Stimulated activated CD4-positive, alpha-beta T cell treated with anti-CD3 and anti-CD28 coated beads, TNF-alpha, amount 100 ng/mL, for 48 hours (primary cell): ENCODE results near the gene ATP8B1.

Experiments
- DNase-seq, 3 donors: peaks; one replicate each; pipeline ENCODE4 v3.0.0-alpha.2; 2020; ENCODE audit warnings: low read depth in 3 of 3

The ATP8B1 gene

DNA sequence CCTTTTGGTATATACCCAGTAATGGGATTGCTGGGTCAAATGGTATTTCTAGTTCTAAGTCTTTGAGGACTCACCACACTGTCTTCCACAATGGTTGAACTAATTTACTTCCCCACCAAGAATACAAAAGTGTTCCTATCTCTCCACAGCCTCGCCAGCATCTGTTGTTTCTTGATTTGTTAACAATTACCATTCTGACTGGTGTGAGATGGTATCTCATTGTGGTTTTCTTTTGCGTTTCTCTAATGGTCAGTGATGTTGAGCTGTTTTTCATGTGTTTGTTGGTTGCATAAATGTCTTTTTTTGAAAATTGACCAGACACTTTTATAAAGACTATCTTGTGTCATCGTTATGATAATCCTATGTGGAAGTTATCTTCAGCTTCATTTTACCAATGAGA lies 16.0 kb upstream of the ATP8B1 start:
- no peak for DNase-seq

DNA sequence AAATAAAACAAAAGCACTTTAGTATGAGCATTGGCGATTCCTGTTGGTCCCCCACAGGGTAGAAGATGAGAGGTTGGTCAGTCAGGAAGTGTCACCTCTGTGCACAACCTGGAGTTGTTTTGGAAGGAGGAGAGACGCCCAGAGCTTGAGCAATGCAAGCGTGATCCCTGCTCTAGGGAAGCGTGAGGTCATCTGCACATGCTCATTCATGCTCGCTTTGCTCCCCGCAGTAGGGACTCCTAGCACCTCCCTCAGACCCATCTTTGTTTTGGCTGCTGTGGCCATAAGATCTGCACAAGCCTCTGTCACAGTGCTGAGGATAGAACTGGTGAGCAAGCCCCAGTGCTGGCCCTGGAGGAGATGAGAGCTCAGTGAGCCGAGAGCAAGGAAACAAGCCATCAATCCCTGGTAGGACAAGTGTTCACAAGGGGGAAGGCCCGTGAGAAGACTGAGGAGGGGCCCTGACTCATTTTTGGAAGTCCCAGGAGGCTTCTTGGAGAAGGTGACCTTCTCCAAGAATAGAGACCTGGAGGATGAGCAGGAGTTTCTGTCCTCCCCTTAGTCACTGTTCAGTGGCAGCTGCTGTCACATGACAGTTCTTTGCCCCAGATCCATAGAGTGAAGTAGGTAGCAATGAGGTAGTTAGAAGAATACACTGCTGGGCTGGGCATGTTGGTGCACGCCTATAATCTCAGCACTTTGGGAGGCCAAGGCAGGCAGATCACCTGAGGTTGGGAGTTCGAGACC lies 13.3 kb upstream of the ATP8B1 start:
- no peak for DNase-seq

DNA sequence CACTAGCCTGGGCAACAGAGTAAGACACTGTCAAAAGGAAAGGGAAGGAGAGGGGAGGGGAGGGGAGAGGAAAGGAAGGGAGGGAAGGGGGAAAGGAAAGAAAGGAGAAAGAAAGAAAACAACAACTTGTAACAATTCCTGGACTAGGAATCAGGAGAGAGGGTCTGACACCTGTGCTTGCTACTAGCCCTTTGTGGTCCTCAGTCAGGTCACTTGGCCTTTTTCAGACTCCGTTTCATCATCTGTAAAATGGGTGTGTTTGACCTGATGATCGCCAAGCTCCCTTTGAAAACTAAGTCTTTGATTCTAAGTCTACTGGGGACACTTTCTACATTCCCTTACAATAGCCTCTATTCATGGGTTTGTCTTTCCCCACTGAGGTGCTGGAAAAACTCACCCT lies 11.4 kb upstream of the ATP8B1 start:
- no peak for DNase-seq

DNA sequence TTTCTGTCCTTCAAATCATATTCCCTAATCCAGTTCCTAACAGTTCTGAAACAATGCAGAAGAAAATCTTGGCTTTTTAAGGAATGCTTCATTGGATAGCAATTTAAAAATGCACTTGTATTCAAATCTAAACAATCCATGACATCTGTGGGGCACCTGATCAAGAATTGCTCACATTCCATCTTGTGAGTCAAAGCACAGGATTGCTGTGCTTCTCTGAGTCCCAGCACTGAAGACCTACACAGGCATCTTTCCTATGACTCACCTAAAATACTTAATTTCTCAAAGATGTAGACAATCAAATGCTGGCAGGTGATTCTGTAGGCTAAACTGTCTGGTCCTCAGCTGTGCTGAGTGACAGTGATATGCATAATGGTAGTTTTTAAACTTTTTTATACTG lies 10.1 kb upstream of the ATP8B1 start:
- DNase-seq = no peak

DNA sequence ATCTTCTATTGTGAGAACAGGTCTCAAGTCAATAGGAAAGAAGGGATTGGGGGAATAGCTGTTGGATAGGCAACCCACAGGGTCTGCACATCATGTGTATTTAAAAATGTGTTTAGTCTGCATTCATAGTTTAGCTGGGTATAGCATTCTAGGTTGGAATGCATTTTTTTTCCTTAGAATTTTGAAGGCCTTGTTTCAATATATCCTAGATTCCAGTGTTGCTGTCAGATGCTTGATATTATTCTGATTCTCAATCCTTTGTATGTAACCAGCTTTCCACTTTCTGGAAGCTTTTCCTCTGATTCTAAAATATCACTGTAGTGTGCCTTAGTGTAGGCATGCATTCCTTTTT lies 9.0 kb upstream of the ATP8B1 start:
- no peak for DNase-seq

DNA sequence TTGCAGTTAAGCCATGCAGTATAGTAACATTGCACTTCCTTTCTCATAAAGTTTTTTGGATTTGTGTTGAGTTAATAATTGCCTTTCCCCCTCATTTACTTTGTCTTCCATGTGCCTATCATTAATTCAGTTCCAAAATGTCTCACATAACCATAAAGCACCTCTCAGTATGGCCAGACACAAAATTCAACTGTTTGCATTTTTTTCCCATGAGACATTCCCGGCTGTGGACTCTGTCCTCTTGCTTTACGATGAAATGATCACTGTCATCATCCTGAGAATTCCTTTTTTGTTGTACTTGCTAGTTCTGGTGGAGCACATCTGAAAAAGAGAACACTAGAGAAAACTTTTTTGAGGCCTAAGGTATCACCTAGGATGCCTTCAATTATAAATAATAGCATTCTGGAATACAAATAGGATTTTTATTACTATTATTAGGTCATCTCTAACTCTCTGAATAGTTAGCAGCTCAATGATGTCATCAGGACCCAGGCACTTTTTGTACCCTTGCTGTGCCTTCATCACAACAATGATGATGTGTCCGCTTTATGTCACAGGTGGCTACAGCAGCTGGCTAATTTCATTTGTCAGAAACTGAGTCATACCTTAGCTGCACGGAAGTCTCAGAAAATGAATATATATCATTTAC lies 8.5 kb upstream of the ATP8B1 start:
- no peak for DNase-seq

DNA sequence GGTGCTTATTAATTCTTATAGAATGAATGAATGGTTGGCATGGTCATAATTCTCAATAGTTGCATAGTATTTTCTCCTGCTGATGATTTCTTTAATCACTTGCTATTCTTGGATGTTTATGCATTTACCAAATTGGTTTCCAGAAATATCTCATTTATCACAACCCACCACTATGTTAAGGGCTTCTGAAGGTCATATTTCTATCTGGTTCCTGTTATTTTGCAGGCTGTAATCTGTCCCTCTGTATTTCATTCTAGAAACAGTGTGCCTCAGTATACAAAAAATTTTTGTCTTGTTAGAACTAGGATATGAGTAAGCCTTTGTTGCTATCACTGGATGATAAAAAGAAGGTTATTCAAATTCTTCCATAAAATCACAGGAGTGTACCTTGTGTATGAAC lies 6.1 kb upstream of the ATP8B1 start:
- no peak for DNase-seq

DNA sequence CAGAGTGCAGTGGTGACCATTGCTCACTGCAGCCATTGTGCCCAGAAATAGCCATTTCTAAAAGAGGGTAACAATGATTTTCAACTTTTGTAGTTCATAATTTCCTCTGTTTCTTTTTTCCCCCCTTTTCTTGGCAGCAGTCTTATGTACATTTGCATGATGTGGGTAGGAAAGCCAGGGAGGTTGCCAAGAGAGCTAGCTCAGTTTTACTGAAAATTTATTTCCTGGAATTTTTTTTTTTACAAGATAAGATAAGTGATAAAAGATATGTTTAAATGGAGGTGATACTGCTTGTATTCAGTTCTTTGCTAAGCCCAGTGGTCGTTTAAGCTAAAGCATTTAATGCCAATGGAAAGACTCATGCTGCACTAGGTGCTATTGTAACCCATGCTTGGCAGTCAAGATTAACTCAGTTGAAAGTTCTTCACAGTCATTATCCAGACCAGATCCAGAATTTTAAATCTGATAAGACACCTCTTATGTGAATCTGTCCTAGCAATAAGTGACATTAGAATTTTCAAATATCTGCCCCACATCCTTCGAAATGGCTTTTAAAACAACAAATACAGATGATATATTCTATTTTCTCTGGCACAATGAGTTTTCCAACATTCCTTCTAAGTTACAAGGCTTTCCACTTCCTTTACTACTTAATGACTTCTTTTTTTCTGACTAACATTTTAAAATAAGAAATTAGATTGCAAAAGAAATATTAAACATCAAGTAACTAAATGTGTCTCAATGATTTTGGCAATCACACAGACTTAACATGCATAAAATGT lies 4.4 kb upstream of the ATP8B1 start:
- no peak for DNase-seq

DNA sequence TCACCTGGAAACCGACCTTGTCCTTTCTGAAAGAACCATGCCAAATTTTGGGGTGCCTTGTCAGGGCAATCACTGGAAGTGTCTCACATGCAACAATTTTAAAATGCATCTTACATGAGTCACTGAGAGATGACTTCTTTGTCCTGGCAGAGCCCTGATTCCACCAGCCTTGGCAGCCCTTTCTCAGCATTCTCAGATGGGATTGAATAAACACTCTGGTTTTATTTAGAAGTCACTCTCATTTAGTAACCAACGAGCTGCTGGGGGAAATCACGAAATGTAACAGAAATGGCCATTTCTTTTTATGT lies 3.8 kb upstream of the ATP8B1 start:
- DNase-seq = no peak

DNA sequence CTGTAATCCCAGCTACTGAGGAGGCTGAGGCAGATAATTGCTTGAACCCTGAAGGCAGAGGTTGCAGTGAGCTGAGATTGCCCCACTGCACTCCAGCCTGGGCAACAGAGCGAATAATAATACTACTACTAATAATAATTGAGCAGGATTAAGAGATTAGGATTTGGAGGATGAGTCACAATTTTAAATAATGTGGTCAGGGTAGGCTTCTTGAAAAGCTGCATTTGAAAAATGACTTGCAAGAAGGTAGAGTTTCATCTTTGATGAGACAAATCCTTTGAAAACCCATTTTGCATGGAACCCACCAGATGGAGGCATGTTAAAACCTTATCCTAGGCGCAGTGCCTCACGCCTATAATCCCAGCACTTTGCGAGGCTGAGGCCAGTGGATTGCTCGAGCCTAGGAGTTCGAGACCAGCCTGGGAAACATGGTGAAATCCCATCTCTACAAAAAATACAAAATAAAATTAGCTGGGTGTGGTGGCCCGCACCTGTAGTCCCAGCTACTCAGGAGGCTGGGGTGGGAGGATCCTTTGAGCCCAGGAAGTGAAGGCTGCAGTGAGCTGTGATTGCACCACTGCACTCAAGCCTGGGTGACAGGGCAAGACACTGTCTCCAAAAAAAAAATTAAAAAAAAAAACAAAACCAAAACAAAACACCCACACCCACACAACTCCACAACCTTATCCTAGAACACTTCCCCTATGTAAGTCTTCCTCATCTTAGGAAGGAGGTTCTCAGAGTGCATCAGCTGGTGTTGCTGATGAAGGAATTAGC lies 3.3 kb upstream of the ATP8B1 start:
- no peak for DNase-seq

DNA sequence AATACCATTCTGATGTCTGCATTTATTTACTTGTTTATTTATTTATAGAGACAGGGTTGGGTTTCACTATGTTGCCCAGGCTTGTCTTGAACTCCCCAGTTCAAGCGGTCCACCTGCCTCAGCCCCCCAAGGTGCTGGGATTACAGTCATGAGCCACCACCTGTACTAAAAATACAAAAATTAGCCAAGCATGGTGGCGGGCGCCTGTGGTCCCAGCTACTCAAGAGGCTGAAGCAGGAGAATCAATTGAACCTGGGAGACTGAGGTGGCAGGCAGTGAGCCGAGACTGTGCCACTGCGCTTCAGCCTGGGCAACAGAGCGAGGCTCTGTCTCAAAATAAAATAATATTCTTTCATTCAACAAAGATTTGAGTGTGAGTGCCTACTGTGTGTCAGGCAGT lies 2.0 kb upstream of the ATP8B1 start:
- no peak for DNase-seq

DNA sequence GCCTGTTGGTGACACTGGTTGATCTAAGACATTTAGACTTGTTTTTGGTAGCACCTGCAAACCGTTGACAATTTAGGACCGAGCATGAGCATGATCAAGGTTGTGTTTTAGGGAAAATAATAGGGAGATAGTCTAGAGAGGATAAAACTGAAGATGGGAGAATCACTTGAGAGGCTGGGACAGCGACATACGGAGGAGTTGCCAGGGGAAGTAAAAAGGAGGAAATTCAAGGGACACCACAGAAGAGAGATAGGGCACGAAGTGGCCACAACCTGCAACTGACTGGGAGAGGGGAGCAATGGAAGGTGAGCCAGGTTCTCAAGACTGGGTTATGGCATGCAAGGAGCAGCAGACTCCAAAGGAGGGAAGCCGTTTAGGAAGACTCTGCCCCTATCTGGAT lies 1.4 kb upstream of the ATP8B1 start:
- no peak for DNase-seq

DNA sequence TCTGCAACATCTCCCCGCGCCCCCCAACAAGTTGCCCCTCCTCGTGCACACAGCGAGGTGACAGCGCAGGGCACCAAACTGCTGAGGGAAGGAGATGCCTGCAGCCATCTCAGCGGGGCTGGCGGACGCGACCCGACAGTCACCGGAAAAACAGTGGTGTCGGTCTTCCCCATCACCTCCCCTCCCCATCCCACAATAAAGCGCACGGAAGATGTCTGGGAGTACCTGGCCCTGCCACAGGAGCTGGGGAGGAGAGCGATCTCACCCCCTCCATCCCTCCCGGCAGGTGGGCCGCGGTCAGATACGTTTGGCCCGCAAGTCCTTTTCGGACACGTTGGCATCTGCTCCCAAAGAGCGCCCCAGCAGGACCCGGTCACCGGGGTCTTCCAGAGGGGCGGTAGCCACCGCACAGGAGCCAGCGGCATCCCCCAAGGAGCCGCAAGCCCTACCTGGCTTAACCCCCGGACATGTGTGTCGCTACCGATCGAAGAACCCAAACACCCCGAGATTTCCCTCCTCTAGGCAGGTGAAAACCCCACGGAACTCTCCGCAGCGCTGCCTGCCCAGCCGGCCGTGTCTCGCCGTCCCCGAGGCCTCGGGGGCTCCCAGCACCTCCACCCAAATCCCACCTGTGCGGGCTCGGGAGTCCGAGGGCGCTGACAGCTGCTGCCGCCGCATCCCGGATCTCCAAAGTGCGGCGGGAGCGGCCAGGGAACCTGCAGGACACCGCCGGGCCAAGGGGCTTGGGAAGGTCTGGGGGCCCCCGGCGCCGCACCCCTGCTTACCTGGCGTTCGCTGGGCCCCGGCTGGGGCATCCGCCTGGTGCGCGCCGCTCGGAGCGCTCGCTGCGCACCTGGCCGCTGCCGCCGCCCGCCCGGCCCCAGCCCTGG lies 657 bp downstream of the ATP8B1 start:
- DNase-seq = no peak

DNA sequence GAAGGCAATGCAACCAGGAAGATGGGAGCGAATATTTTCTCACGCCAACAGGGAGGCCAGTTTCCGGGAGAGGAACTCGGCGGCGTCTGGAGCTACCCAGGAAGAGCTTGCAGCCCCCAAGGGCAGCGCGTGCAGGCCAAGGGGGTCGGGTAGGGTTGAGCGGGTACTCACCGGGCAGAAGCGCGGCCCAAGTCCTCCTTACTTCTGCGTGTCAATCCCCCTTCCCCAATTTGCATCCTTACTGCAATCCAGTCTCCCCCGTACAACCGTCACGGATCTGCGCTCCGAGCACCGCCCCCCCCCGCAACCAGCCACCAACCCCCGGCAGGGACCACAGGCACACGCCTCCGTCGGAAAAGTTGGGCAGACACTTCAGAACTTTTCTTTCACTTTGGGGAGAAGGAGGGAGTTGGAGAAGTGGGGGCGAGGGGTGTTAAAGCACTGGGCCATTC lies 1.3 kb downstream of the ATP8B1 start:
- DNase-seq = no peak

DNA sequence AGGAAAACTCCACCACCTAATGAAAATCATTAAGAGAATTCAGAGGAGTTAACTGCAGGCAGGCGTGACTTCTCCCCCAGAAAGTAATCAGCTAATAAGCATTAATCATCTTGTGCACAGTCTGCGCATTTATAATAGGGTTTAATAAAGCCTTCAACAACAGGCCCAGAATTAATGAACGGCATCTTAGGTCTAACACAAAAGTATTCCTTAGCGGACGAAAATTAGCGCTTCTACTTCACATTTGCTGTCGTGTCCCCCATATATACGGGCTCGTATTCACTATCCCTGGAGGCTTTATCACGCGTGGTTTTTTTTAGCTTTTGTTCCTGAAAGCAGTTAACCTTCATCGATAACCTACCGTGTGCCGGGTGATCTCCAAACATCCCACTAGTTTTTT lies 1.8 kb downstream of the ATP8B1 start:
- no peak for DNase-seq

DNA sequence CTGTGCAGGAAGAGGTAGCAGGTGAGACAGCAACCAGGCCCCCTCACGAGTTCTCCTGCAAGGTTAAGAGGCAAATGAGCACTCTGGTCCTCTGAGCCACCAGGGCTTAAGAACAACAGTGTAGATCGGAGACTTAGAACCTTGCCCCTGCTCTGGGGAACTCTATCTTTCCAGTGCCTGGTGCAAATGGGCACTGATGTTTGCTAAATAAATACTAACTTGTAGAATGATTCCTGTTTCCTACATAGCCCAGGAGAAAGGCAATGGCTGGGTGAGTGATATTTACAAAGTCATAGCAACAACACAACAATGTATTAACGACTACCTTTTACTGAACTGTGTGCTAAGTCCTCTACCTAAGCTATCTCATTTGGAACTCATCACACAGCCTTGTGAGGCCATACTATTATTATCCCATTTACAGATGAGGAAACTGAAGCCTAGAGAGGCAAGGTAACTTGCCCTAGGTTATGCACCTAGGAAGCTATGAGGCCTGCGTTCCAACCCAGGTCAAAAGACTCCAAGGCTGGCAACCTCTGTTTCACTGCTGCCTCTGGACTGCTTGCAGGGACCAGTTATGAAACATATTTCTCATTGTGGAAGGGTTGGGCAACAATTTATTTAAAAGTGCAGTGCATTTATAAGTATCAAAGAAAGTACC lies 4.3 kb downstream of the ATP8B1 start:
- no peak for DNase-seq

DNA sequence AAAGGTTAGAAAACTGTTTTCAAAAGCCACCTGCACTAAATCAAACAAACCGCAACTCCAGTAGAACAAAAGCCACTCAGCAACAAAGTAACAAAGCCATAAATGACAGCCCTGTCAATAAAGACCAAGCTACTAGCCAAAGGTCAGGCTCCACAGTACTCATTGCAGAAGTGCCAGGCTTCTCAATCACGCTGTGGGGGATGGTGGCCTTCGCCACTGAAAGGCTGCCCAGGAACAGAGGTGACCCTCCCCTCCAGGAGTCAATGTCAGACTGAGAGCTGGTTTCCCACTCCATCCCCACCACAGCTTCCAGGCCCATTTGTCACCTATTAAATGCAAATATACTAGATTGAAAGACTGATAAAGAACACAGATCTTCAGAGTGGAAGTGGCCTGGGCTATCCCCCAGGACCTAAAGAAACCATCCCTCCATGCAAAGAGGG lies 5.9 kb downstream of the ATP8B1 start:
- no peak for DNase-seq

DNA sequence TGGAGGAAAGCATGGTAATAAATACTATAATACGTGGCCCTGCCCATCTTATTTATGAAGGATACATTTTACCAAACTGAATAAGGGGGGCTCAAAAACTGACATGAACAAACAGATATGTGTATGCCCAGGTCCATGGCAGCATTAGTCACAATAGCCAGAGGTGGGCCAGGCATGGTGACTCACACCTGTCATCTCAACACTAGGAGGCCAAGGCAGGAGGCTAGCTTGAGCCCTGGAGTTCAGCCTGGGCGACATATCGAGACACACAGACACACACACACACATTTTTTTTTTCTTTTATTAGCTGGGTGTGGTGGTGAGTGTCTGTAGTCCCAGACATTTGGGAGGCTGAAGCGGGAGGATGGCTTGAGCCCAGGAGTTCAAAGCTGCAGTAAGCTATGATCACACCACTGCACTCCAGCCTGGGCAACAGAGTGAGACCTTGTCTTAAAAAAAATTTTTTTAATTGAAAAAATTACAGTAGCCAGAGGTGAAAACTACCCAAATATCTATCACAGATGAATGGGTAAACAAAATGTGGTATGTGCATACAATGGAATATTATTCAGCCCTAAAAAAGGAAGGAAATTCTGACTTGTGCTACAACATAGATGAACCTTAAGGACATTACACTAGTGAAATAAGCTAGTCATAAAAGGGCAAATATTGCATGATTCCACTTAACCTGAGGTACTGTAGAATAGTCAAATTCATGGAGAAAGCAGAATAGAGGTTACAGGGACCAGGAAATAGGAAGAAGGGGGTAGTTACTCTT lies 8.0 kb downstream of the ATP8B1 start:
- DNase-seq = no peak

DNA sequence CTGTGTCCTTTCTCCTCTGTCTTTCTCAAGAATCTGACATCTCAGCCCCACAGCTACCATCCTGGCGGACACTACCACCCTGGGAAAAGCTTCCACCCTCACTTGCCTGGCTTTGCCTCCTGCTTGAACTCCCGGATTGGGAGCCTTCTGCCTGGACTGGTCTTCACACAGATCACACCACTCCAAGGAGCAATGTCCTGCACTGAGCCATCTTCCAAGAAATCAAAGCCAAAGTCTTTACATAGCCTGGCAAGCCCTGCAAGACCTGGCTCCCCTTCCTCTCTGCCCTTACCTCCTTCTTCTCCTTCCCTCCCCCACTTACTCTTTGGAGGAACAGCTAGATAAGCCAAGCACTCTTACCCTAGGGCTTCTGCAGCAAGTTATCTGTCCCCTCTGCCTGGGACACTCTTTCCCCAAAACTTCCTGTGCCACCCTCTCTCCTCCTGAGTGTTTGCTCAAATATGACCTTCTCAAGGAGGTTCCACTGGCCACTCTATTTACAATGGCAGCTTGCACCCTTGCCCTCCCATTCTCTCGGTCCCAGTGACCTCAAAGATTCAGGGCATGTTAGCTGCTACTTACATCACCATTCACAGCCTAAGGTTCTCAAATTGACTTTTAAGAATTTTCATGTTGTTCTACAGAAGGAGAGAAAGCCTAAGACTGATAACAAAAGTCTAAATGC lies 9.7 kb downstream of the ATP8B1 start:
- no peak for DNase-seq
